ENCODE data around the gene VAMP5. TPM values are rescaled to one million over a fixed set of nuclear protein-coding genes. Genes with fewer than 3 reads are reported as not detected.

VAMP5 gene
- total RNA-seq, 1 experiment from 2014 or later: 6.3 TPM

- TF ChIP-seq E2F5 (CRISPR knock-in tag; IDR thresholded peaks at IDR 0.05) (no peak), TEAD4 (CRISPR knock-in tag; IDR thresholded peaks at IDR 0.05) (no peak), NFE2L1 (CRISPR knock-in tag; IDR thresholded peaks at IDR 0.05) (no peak), E2F1 (CRISPR knock-in tag; IDR thresholded peaks at IDR 0.05) (no peak), ELF4 (CRISPR knock-in tag; IDR thresholded peaks at IDR 0.05; ENCODE audit: low read depth) (no peak), ETV6 (CRISPR knock-in tag; IDR thresholded peaks at IDR 0.05) (no peak), JUN (CRISPR knock-in tag; IDR thresholded peaks at IDR 0.05) (no peak), NR3C1 (CRISPR knock-in tag; conservative IDR thresholded peaks at IDR 0.05; ENCODE audit: low read depth) (no peak)
Measured at GRCh38 chr2:85588645-85589044, 4.4 kb downstream of the VAMP5 start (continued).

- Mint-ChIP-seq H3K36me3 (no peaks in the 10 kb centered on the region), H3K4me3 (no peak overlapping the region), H3K27me3 (ENCODE audit: low read depth) (peaks cover 33% of the 10 kb centered on the region), H3K9me3 (no peaks in the 10 kb centered on the region), H3K27ac (no peak overlapping the region), H3K4me1 (peaks cover 13% of the 10 kb centered on the region)
- DNase-seq (ENCODE audit: low spot score) (no peak), ATAC-seq (no peak)
- POLR2A ChIA-PET: no interaction called here
- TF ChIP-seq MLX (CRISPR knock-in tag; IDR thresholded peaks at IDR 0.05) (no peak), USF2 (CRISPR knock-in tag; IDR thresholded peaks at IDR 0.05) (no peak), ARID4B (CRISPR knock-in tag; IDR thresholded peaks at IDR 0.05; ENCODE audit: borderline replicate concordance) (no peak), ZMAT4 (CRISPR knock-in tag; IDR thresholded peaks at IDR 0.05) (no peak), IRF2 (CRISPR knock-in tag; IDR thresholded peaks at IDR 0.05; ENCODE audit: borderline replicate concordance, low read depth) (no peak), NFYB (CRISPR knock-in tag; conservative IDR thresholded peaks at IDR 0.05; ENCODE audit: low read depth) (no peak)
- CTCF ChIA-PET: no interaction called here
Measured at GRCh38 chr2:85589181-85589580, 5.0 kb downstream of the VAMP5 start.

GRCh38 chr2:85589982-85590791 is 6.0 kb downstream of the VAMP5 start:
- ATAC-seq: no peak
- ChIA-PET POLR2A (interaction anchor here (1.0 kb wide), 2 partner anchors 10 to 13 kb away, joined by 3 to 9 read pairs; partner anchors contain the start of gene VAMP8), CTCF (no interaction called here)
- Mint-ChIP-seq H3K36me3 (no peaks in the 10 kb centered on the region), H3K4me3 (no peak overlapping the region), H3K9me3 (no peaks in the 10 kb centered on the region), H3K27me3 (ENCODE audit: low read depth) (peaks cover 25% of the 10 kb centered on the region), H3K4me1 (peaks cover 16% of the 10 kb centered on the region), H3K27ac (no peak overlapping the region)
- no peak for DNase-seq (ENCODE audit: low spot score)
- TF ChIP-seq ETV6 (CRISPR knock-in tag; IDR thresholded peaks at IDR 0.05) (no peak), ZNF138 (CRISPR knock-in tag; conservative IDR thresholded peaks at IDR 0.05) (no peak), ZNF281 (CRISPR knock-in tag; IDR thresholded peaks at IDR 0.05) (no peak), TCF7 (CRISPR knock-in tag; IDR thresholded peaks at IDR 0.05; ENCODE audit: low read depth) (no peak), PREB (CRISPR knock-in tag; IDR thresholded peaks at IDR 0.05; ENCODE audit: borderline replicate concordance) (no peak), TP53 (CRISPR knock-in tag; IDR thresholded peaks at IDR 0.05) (no peak), HMGA2 (CRISPR knock-in tag; IDR thresholded peaks at IDR 0.05) (no peak)
